Left colon (tissue), 2 donors: ENCODE data around the gene ATG3. TPM values are rescaled to one million over a fixed set of nuclear protein-coding genes. Genes with fewer than 3 reads are reported as not detected.
A peak's percentile ranks its signal among the peaks of the same experiment; 100 is the strongest.

ENCODE experiments used
- ATAC-seq: fragments of 200-7000 bp; cut with Tn5 transposase; one replicate; pipeline ENCODE4 v1.9.1; 2020; ENCODE audit warnings: mild to moderate bottlenecking, moderate library complexity
- DNase-seq, 2 donors: peaks; one replicate each; pipeline ENCODE4 v3.0.0-alpha.2; 2020
- intact Hi-C, 2 donors: fragments of 100-400 bp; cut with DNase I in 1 of 2; cut with micrococcal nuclease in 1 of 2; formaldehyde crosslinking; loops; one replicate each; pipeline versions ENCODE4 v1.11.2 to v1.14.0; 2022; cut with DNase I, micrococcal nuclease
- long read RNA-seq: library from polyadenylated mRNA; unstranded; transcript quantifications from one replicate; pipeline ENCODE4 v2.0.0, GENCODE V29; 2021
- total RNA-seq, 2 donors: library from RNA; stranded (reverse); fragmentation: NEBNext Ultra II Directional; extraction: Animal tissue kit (Norgen Biotek cat#: 25700); gene quantifications; one replicate each; pipeline ENCODE4 v1.2.1, GENCODE V29; 2021
- donor health status: DM: no; HTN: no; CAD: no.
- donor health status: DM: yes; HTN: yes; CAD: no.

Gene ATG3
- total RNA-seq, result 10 to 100 TPM; 52.9 to 55.1 TPM
- long read RNA-seq, transcript ATG3-201 (12 exons, 1,570 nt), result major isoform, 79 of 87 reads
- long read RNA-seq, partial matches to known transcripts, result 2 of 87 reads
- long read RNA-seq, other reads (novel, unspliced or antisense), result 2 of 87 reads

DNA sequence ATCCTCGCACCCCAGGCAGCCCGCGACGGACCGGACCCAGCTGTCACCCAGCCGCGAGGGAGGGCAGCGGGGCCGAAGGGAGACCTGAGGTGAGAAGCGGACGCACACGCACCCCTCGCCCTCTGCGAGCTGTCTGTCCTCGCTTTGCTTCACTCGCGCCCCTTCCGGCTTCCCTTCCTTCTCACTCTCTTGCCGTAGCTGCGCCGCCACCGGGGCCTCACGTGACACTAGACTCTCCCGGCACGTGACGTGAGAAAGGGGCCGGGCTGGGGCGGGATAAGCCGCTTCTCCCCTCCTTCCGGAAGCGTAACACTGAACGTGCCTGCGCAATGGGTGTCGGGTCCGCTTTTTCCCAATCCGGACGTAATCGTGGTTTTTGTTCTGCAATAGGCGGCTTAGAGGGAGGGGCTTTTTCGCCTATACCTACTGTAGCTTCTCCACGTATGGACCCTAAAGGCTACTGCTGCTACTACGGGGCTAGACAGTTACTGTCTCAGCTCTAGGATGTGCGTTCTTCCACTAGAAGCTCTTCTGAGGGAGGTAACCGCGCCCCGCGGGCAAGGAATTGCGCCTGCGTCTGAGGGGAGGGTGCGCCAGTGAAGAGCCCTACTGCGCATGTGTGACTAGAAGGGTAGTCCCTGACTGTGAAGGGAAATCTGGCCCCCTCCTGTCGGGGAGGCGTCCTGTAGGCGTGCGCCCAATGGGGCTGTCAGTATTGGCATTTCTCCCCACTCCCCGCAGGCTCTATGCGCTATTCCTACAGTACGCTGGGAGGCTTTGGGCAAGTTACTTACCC, at the start of gene ATG3, which contains the start of gene SLC35A5:
Gene ATG3 (minus strand): TSS at position 229 of the 796 bp plus-strand sequence. CDS start 434 bp downstream, outside the sequence.
Gene SLC35A5 (plus strand): TSS at position 312 of the 796 bp plus-strand sequence. CDS start 1,359 bp downstream, outside the sequence.
- peak; percentile 98 to 99 for DNase-seq
- intact Hi-C loops, result no loop called here

DNA sequence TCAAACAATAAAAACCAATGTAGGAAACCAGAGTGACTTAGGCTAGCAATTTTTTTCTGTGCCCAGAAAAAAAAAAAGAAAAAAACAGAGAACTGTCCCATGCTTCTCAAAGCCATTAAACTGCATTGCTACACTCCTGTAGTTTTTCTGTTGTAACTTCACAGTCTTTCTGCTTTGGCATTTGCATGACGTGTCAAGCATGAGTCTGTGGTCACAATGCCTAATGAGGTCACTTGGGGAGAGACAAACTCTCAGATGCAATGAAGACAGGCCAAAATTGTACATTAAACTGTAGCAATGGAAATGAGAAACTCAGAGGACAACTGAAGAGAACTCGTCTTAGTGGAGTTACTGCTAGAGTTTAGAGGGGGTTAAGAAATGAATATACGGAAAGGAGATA, 48.4 kb upstream of the ATG3 start:
- intact Hi-C loops, result no loop called here
- no peak for ATAC-seq
- no peak for DNase-seq

More for the DNA sequence above, at the start of gene ATG3, which contains the start of gene SLC35A5:
- peak; percentile 91 for ATAC-seq

DNA sequence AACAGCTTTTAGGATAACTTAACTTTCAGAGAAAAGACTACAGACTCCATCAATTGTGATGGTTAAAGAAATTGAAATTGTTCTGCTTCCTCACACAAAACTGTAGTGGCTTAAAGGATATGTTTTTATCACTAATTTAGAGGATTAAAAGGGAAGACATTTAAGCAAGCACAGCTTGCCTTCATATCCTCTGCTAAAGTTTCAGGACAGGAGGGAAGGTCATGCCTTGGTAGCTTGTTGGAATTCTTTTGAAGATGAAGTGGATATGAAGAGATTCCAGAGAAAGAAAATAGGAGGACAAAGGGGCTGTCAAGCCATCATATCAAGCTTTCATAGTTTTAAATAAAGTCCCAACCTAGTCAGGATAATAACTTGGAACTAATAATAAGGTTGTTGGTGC, 46.1 kb upstream of the ATG3 start:
- DNase-seq (no peak), ATAC-seq (no peak)
- intact Hi-C loops, result no loop called here

- intact Hi-C loops, result no loop called here
- ATAC-seq (no peak), DNase-seq (no peak)
Measured at GRCh38 chr3:112606098-112606497, 44.3 kb upstream of the ATG3 start.

GRCh38 chr3:112605285-112605684, 43.5 kb upstream of the ATG3 start:
- ATAC-seq (no peak), DNase-seq (no peak)
- intact Hi-C loops, result no loop called here

DNA sequence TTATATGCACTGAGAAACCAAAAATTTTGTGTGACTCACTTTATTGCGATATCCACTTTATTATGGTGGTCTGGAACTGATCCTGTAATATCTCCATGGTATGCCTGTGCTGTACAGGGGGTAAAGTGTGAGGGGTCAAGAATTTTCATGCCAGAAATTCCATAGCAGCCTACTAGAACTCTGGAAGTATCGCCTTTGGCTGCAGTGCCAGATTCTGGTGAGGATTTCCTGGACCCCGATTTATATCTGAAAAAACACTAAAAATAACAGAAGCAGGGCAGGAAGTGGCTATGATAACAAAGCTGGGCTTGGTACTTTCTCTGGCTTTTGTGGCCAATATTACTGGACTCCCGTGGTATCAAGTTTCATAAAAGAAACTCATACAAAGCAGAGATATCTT, 42.8 kb upstream of the ATG3 start:
- intact Hi-C loops, result no loop called here
- ATAC-seq, result no peak

DNA sequence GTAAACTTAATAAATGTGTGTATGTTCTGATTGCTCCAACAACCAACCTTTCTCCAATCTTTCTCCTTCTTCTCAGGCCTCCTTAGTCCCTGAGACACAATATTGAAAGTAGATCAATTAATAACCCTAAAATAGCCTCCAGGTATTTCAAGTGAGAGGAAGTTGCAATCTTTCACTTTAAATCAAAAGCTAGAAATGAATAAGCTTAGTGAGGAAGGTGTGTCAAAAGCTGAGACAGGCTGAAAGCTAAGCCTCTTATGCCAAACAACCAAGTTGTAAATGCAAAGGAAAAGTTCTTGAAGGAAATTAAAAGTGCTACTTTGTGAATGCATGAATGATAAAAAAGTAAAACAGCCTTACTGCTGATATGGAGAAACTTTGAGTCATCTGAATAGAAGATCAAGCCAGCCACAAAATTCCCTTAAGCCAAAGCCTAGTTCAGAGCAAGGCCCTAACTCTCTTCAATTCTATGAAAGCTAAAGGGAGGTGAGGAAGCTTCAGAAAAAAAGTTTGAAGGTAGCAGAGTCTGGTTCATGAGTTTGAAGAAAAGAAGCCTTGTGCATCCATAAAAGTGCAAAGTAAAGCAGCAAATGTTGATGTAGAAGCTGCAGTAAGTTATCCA, 40.6 kb upstream of the ATG3 start:
- no peak for DNase-seq
- intact Hi-C loops, result no loop called here
- ATAC-seq, result no peak

More for the DNA sequence above, 42.8 kb upstream of the ATG3 start:
- no peak for DNase-seq

GRCh38 chr3:112598731-112599130, 37.0 kb upstream of the ATG3 start:
- intact Hi-C loops, result no loop called here
- DNase-seq (no peak), ATAC-seq (no peak)

GRCh38 chr3:112597945-112598344, 36.2 kb upstream of the ATG3 start:
- ATAC-seq, result no peak
- DNase-seq, result no peak
- intact Hi-C loops, result no loop called here

- intact Hi-C loops, result no loop called here
- no peak for DNase-seq
- ATAC-seq, result no peak
Measured at GRCh38 chr3:112594856-112595255, 33.1 kb upstream of the ATG3 start.

DNA sequence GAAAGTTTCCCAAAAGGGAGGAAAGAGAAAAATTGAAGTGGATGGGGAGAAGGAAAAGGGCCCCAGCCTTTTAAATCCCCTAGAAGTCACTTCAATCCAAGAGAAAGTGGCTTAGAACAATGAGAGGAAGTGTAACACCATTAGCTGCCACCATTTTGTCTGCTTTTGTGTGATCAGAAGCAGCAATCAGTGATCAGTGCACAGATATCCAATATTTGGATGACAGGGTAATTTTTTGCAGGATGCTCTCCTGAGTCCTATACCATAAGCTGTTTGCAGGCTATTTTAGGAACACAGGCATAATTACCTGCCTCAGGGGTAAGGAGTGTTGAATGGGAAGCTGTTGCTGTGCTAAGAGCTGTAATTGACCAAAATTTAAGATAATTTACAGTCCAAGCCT, 31.5 kb upstream of the ATG3 start:
- DNase-seq (no peak), ATAC-seq (no peak)
- intact Hi-C loops, result no loop called here

GRCh38 chr3:112587336-112587735, 25.6 kb upstream of the ATG3 start:
- intact Hi-C loops, result no loop called here
- DNase-seq (no peak), ATAC-seq (no peak)

- intact Hi-C loops, result no loop called here
- ATAC-seq, result no peak
- no peak for DNase-seq
Measured at GRCh38 chr3:112585782-112586181, 24.0 kb upstream of the ATG3 start.

DNA sequence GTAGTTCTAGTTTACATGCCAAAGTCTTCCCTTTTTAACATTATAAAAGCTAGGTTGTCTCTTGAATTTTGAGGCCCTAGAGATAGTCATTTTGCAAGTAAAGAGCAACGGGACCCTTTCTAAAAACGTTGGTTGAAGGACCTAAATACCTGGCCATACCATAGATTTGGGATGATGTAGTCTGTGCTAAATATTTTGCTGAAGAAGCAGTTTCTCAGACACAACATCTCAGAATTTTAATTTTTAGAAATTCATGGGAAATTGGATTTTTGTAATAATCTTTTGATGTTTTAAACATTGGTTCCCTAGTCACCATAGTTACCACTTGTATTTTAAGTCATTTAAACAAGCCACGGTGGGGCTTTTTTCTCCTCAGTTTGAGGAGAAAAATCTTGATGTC, 21.3 kb upstream of the ATG3 start:
- intact Hi-C loops, result loop anchor here in 1 of 2 donors (5.0 kb wide), 1 partner anchor 399 kb away; no protein-coding TSS in a partner anchor
- no peak for DNase-seq
- ATAC-seq, result no peak

- ATAC-seq (no peak), DNase-seq (no peak)
- intact Hi-C loops, result loop anchor here in 1 of 2 donors (5.0 kb wide), 1 partner anchor 400 kb away; no protein-coding TSS in a partner anchor
Measured at GRCh38 chr3:112582244-112582874, 20.6 kb upstream of the ATG3 start.

DNA sequence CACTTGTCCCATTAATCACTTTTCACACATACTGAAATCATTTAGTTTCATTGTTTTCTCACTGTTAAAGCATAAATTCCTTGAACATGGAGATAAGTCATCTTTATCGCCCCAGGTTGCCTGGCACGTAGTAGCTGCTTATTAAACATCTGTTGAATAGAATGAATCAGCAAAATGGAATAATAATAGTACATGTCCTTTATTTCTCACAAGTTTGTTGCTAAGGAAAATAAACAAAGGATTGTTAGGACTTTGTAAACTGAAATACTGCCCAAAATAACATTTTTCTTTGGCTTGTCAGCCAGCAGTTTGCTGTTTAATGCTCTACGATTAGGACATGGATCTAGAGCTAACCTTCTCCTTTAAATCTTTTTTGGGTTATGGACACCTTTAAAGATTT, 17.9 kb upstream of the ATG3 start:
- ATAC-seq (no peak), DNase-seq (no peak)
- intact Hi-C loops, result loop anchor here in 1 of 2 donors (5.0 kb wide), 1 partner anchor 403 kb away; no protein-coding TSS in a partner anchor

- intact Hi-C loops, result no loop called here
- ATAC-seq (no peak), DNase-seq (no peak)
Measured at GRCh38 chr3:112579232-112579631, 17.5 kb upstream of the ATG3 start.

DNA sequence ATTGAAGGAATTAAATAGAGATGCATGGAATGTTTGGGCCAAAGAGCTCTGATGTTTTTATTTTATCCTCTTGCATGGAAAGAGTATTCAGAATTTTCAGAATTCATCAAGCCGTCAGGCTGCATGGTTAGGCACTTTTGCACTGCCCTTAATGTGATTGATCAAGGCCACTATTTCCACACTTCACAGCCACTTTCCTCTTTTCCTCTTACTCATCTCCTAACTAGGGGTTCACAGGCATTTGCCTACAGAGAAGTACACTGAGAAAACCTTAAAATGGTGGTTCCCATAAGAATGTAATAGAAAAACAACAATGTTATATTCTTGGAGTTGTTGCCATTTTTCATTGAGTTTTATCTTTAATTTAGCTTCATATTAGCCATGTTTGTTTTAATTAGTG, 10.9 kb upstream of the ATG3 start:
- intact Hi-C loops, result no loop called here
- no peak for DNase-seq
- ATAC-seq, result no peak

GRCh38 chr3:112569265-112569664, 7.5 kb upstream of the ATG3 start:
- DNase-seq (no peak), ATAC-seq (no peak)
- intact Hi-C loops, result no loop called here
